ENCODE results near the gene GRIA4. TPM values are rescaled to one million over a fixed set of nuclear protein-coding genes. Genes with fewer than 3 reads are reported as not detected.

The GRIA4 gene
- total and polyA plus RNA-seq, 2 donors: 3.1 TPM; not detected in 1

- no peaks in the 10 kb centered on the region for H3K4me1 ChIP-seq (ENCODE audit: insufficient read depth)
- no peak overlapping the region for H3K27ac ChIP-seq (ENCODE audit: low read depth)
- H3K4me3 ChIP-seq (ENCODE audit: low read depth, low read length): no peak overlapping the region
- no peaks in the 10 kb centered on the region for H3K36me3 ChIP-seq (ENCODE audit: insufficient read depth)
- DNase-seq (ENCODE audit: extremely low spot score): no peak
- WGBS: 66% methylated on average over 2 of the region's 2 CpGs
These were observed 183.2 kb downstream of the GRIA4 start for GRCh38 chr11:105793092-105793491.

GRCh38 chr11:105799263-105799662 is 189.4 kb downstream of the GRIA4 start:
- DNase-seq (ENCODE audit: extremely low spot score): no peak
- Histone ChIP-seq H3K4me3 (ENCODE audit: low read depth, low read length) (no peak overlapping the region), H3K36me3 (ENCODE audit: insufficient read depth) (no peaks in the 10 kb centered on the region), H3K4me1 (ENCODE audit: insufficient read depth) (no peaks in the 10 kb centered on the region), H3K27ac (ENCODE audit: low read depth) (no peak overlapping the region)
- WGBS: 89% methylated on average over 2 of the region's 2 CpGs

GRCh38 chr11:105799728-105800462 is 190.0 kb downstream of the GRIA4 start:
- H3K27ac ChIP-seq (ENCODE audit: low read depth): no peak overlapping the region
- no peaks in the 10 kb centered on the region for H3K36me3 ChIP-seq (ENCODE audit: insufficient read depth)
- DNase-seq (ENCODE audit: extremely low spot score): no peak
- H3K4me3 ChIP-seq (ENCODE audit: low read depth, low read length): no peak overlapping the region
- 53% methylated on average over 2 of the region's 2 CpGs for WGBS
- H3K4me1 ChIP-seq (ENCODE audit: insufficient read depth): no peaks in the 10 kb centered on the region

GRCh38 chr11:105802390-105802789 is 192.5 kb downstream of the GRIA4 start:
- no peak overlapping the region for H3K4me3 ChIP-seq (ENCODE audit: low read depth, low read length)
- H3K36me3 ChIP-seq (ENCODE audit: insufficient read depth): no peaks in the 10 kb centered on the region
- H3K4me1 ChIP-seq (ENCODE audit: insufficient read depth): no peaks in the 10 kb centered on the region
- H3K27ac ChIP-seq (ENCODE audit: low read depth): no peak overlapping the region
- no peak for DNase-seq (ENCODE audit: extremely low spot score)

- WGBS: 70% methylated on average over 5 of the region's 5 CpGs
- DNase-seq (ENCODE audit: extremely low spot score): no peak
These were observed 201.4 kb downstream of the GRIA4 start for GRCh38 chr11:105811242-105811641.

GRCh38 chr11:105821372-105821771 is 211.5 kb downstream of the GRIA4 start:
- DNase-seq (ENCODE audit: extremely low spot score): no peak
- Histone ChIP-seq H3K36me3 (ENCODE audit: insufficient read depth) (no peaks in the 10 kb centered on the region), H3K4me1 (ENCODE audit: insufficient read depth) (no peaks in the 10 kb centered on the region), H3K27ac (ENCODE audit: low read depth) (no peak overlapping the region), H3K4me3 (ENCODE audit: low read depth, low read length) (no peak overlapping the region)
- WGBS: 47% methylated on average over 4 of the region's 4 CpGs

More at GRCh38 chr11:105811242-105811641, 201.4 kb downstream of the GRIA4 start:
- no peaks in the 10 kb centered on the region for H3K4me1 ChIP-seq (ENCODE audit: insufficient read depth)
- H3K27ac ChIP-seq (ENCODE audit: low read depth): no peak overlapping the region
- H3K36me3 ChIP-seq (ENCODE audit: insufficient read depth): no peaks in the 10 kb centered on the region
- no peak overlapping the region for H3K4me3 ChIP-seq (ENCODE audit: low read depth, low read length)

- Histone ChIP-seq H3K4me1 (ENCODE audit: insufficient read depth) (no peaks in the 10 kb centered on the region), H3K27ac (ENCODE audit: low read depth) (no peak overlapping the region), H3K4me3 (ENCODE audit: low read depth, low read length) (no peak overlapping the region), H3K36me3 (ENCODE audit: insufficient read depth) (no peaks in the 10 kb centered on the region)
- WGBS: 66% methylated on average over 8 of the region's 8 CpGs
- DNase-seq (ENCODE audit: extremely low spot score): no peak
These were observed 211.9 kb downstream of the GRIA4 start for GRCh38 chr11:105821781-105822180.

GRCh38 chr11:105823495-105824033 is 213.7 kb downstream of the GRIA4 start:
- Histone ChIP-seq H3K36me3 (ENCODE audit: insufficient read depth) (no peaks in the 10 kb centered on the region), H3K4me1 (ENCODE audit: insufficient read depth) (no peaks in the 10 kb centered on the region), H3K27ac (ENCODE audit: low read depth) (no peak overlapping the region), H3K4me3 (ENCODE audit: low read depth, low read length) (no peak overlapping the region)
- no peak for DNase-seq (ENCODE audit: extremely low spot score)
- WGBS: 31% methylated on average over 2 of the region's 2 CpGs

GRCh38 chr11:105824457-105825013 is 214.7 kb downstream of the GRIA4 start:
- H3K4me1 ChIP-seq (ENCODE audit: insufficient read depth): no peaks in the 10 kb centered on the region
- DNase-seq (ENCODE audit: extremely low spot score): no peak
- no peaks in the 10 kb centered on the region for H3K36me3 ChIP-seq (ENCODE audit: insufficient read depth)
- H3K4me3 ChIP-seq (ENCODE audit: low read depth, low read length): no peak overlapping the region
- H3K27ac ChIP-seq (ENCODE audit: low read depth): no peak overlapping the region
- 78% methylated on average over 10 of the region's 10 CpGs for WGBS

GRCh38 chr11:105825141-105825540 is 215.3 kb downstream of the GRIA4 start:
- H3K4me1 ChIP-seq (ENCODE audit: insufficient read depth): no peaks in the 10 kb centered on the region

GRCh38 chr11:105827906-105828305 is 218.0 kb downstream of the GRIA4 start:
- no peaks in the 10 kb centered on the region for H3K36me3 ChIP-seq (ENCODE audit: insufficient read depth)
- no peak overlapping the region for H3K4me3 ChIP-seq (ENCODE audit: low read depth, low read length)
- no peaks in the 10 kb centered on the region for H3K4me1 ChIP-seq (ENCODE audit: insufficient read depth)
- peak; percentile 18 for DNase-seq (ENCODE audit: extremely low spot score)
- no peak overlapping the region for H3K27ac ChIP-seq (ENCODE audit: low read depth)
- 44% methylated on average over 1 of the region's 1 CpG for WGBS

More at GRCh38 chr11:105825141-105825540, 215.3 kb downstream of the GRIA4 start:
- WGBS: 78% methylated on average over 1 of the region's 1 CpG
- H3K36me3 ChIP-seq (ENCODE audit: insufficient read depth): no peaks in the 10 kb centered on the region
- no peak overlapping the region for H3K4me3 ChIP-seq (ENCODE audit: low read depth, low read length)
- no peak overlapping the region for H3K27ac ChIP-seq (ENCODE audit: low read depth)
- DNase-seq (ENCODE audit: extremely low spot score): no peak

- DNase-seq (ENCODE audit: extremely low spot score): no peak
- Histone ChIP-seq H3K36me3 (ENCODE audit: insufficient read depth) (no peaks in the 10 kb centered on the region), H3K4me1 (ENCODE audit: insufficient read depth) (no peaks in the 10 kb centered on the region), H3K27ac (ENCODE audit: low read depth) (no peak overlapping the region), H3K4me3 (ENCODE audit: low read depth, low read length) (no peak overlapping the region)
- WGBS: 91% methylated on average over 1 of the region's 1 CpG
These were observed 219.2 kb downstream of the GRIA4 start for GRCh38 chr11:105829084-105829483.

- Histone ChIP-seq H3K4me1 (ENCODE audit: insufficient read depth) (no peaks in the 10 kb centered on the region), H3K27ac (ENCODE audit: low read depth) (no peak overlapping the region), H3K4me3 (ENCODE audit: low read depth, low read length) (no peak overlapping the region), H3K36me3 (ENCODE audit: insufficient read depth) (no peaks in the 10 kb centered on the region)
- no peak for DNase-seq (ENCODE audit: extremely low spot score)
- WGBS: 82% methylated on average over 1 of the region's 1 CpG
These were observed 224.6 kb downstream of the GRIA4 start for GRCh38 chr11:105834461-105834860.

- no peak for DNase-seq (ENCODE audit: extremely low spot score)
- Histone ChIP-seq H3K4me3 (ENCODE audit: low read depth, low read length) (no peak overlapping the region), H3K27ac (ENCODE audit: low read depth) (no peak overlapping the region), H3K36me3 (ENCODE audit: insufficient read depth) (no peaks in the 10 kb centered on the region), H3K4me1 (ENCODE audit: insufficient read depth) (no peaks in the 10 kb centered on the region)
- 79% methylated on average over 4 of the region's 4 CpGs for WGBS
These were observed 229.0 kb downstream of the GRIA4 start for GRCh38 chr11:105838668-105839384.
